Parathyroid adenoma (tissue), 2 donors: ENCODE data around the gene RAMACL.

Experiments
- H2AFZ ChIP-seq: fragments of 300-600 bp; sonication (generic); one replicate; pipeline ENCODE4 v1.7.0; 2017; ENCODE audit warnings: antibody characterized with exemption, mild to moderate bottlenecking
- H3K27ac ChIP-seq: fragments of 300-600 bp; sonication (generic); one replicate; pipeline ENCODE4 v1.7.0; 2017
- H3K27me3 ChIP-seq: fragments of 300-600 bp; sonication (generic); one replicate; pipeline ENCODE4 v1.7.0; 2017; ENCODE audit warnings: low read length; ENCODE audit not compliant: control insufficient read depth, insufficient read depth
- H3K36me3 ChIP-seq: fragments of 300-600 bp; sonication (generic); one replicate; pipeline ENCODE4 v1.7.0; 2017; ENCODE audit warnings: low read length; ENCODE audit not compliant: control insufficient read depth, insufficient read depth
- H3K4me1 ChIP-seq: fragments of 300-600 bp; sonication (generic); one replicate; pipeline ENCODE4 v1.7.0; 2017; ENCODE audit warnings: control low read depth
- H3K4me2 ChIP-seq: fragments of 300-600 bp; sonication (generic); one replicate; pipeline ENCODE4 v1.7.0; 2017; ENCODE audit warnings: low read length
- H3K4me3 ChIP-seq: fragments of 300-600 bp; sonication (generic); one replicate; pipeline ENCODE4 v1.7.0; 2017; ENCODE audit warnings: low read depth, low read length
- H3K79me2 ChIP-seq: fragments of 300-600 bp; sonication (generic); one replicate; pipeline ENCODE4 v1.7.0; 2017; ENCODE audit warnings: control low read depth
- H3K9ac ChIP-seq: fragments of 300-600 bp; sonication (generic); one replicate; pipeline ENCODE4 v1.7.0; 2017; ENCODE audit warnings: mild to moderate bottlenecking
- H3K9me3 ChIP-seq: fragments of 300-600 bp; sonication (generic); one replicate; pipeline ENCODE4 v1.7.0; 2017; ENCODE audit warnings: low read length; ENCODE audit not compliant: control insufficient read depth
- TF ChIP-seq, protein P1 (sequence below): fragments of 300-600 bp; sonication (generic); IDR thresholded peaks from one replicate; pipeline ENCODE4 v1.7.0; 2017; ENCODE audit warnings: antibody characterized with exemption, mild to moderate bottlenecking
- donor health status: primary hyperparathyroidism.

RAMACL gene

DNA sequence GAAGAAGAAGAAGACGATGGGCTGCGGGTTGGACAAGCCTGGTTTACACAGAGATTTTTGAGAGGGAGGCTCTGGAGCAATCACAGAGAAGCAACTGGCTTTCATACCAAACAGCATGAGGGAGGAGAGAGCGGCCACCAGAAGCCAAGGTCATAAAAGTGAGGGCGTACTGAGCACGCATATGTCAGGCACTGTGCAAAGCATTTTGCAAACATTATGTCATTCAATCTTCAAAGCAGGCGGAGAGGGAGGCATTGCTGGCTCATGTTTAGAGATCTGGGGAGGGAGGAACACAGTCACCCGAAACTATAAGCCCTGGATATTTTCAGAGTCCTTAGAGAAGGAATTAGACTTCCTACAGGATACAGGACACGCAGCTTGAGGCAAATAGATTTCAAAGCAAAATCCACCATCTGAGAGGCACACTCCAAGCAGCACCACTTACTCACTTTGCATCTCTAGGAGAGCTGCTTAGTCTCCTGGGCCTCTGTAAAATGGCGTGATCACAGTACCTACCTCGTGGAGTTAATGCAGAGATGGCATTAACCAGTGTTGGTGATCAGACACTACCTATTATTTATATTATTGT lies 24.6 kb downstream of the RAMACL start:
- Histone ChIP-seq H3K36me3 (no peaks in the 10 kb centered on the region), H3K4me3 (no peak overlapping the region), H2AFZ (no peak overlapping the region), H3K4me1 (peaks cover 31% of the 10 kb centered on the region), H3K4me2 (no peak overlapping the region), H3K9me3 (no peaks in the 10 kb centered on the region), H3K9ac (no peak overlapping the region), H3K27ac (peak overlapping the region; percentile 59), H3K27me3 (no peaks in the 10 kb centered on the region), H3K79me2 (peaks cover 63% of the 10 kb centered on the region)
- TF ChIP-seq, protein P1, sequence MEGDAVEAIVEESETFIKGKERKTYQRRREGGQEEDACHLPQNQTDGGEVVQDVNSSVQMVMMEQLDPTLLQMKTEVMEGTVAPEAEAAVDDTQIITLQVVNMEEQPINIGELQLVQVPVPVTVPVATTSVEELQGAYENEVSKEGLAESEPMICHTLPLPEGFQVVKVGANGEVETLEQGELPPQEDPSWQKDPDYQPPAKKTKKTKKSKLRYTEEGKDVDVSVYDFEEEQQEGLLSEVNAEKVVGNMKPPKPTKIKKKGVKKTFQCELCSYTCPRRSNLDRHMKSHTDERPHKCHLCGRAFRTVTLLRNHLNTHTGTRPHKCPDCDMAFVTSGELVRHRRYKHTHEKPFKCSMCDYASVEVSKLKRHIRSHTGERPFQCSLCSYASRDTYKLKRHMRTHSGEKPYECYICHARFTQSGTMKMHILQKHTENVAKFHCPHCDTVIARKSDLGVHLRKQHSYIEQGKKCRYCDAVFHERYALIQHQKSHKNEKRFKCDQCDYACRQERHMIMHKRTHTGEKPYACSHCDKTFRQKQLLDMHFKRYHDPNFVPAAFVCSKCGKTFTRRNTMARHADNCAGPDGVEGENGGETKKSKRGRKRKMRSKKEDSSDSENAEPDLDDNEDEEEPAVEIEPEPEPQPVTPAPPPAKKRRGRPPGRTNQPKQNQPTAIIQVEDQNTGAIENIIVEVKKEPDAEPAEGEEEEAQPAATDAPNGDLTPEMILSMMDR = no peak

DNA sequence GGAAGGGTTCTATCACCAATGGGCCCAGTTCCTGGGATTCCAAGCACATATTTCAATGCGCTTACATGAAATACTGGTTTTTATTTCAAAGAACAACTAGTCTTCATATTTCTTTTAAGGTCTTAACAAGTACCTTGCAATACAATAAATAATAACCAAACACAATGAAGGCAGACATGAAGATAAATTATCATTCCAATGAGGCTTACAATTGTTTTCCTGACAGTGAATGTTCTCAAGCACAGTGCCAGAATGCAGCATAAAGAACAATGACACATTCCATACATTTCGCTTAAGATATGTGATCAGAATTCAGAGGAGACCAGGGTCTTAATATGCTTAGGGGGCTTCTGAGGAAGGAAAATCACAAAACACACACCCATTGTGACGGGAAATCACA lies 26.3 kb downstream of the RAMACL start:
- no peak overlapping the region for H3K4me2 ChIP-seq
- no peak overlapping the region for H2AFZ ChIP-seq
- no peak overlapping the region for H3K4me3 ChIP-seq
- H3K4me1 ChIP-seq = peaks cover 39% of the 10 kb centered on the region
- H3K9ac ChIP-seq = no peak overlapping the region
- H3K27me3 ChIP-seq = no peaks in the 10 kb centered on the region
- peaks cover 59% of the 10 kb centered on the region for H3K79me2 ChIP-seq
- TF ChIP-seq, protein P1 = no peak
- no peak overlapping the region for H3K27ac ChIP-seq
- H3K36me3 ChIP-seq = no peaks in the 10 kb centered on the region
- H3K9me3 ChIP-seq = no peaks in the 10 kb centered on the region

DNA sequence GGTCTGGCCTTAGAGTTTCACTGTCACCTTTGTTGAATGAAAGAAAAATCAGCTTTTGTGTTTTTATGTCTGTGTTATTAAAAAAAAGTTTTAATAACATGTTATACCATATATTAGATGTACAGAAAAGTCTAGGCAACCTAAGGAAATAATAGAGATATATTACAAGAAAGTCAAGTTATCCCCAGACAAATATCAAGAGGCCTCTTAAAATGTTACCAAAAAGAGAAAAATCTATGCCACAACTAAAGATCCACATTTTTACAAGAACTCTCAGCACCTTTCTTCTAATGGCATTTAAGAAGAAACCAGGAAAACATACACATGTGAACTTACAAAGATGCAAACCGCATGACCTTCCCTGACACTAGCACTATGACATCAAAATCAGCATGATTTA lies 26.8 kb downstream of the RAMACL start:
- H3K36me3 ChIP-seq = no peaks in the 10 kb centered on the region
- no peak overlapping the region for H3K27ac ChIP-seq
- no peak overlapping the region for H2AFZ ChIP-seq
- no peaks in the 10 kb centered on the region for H3K27me3 ChIP-seq
- H3K79me2 ChIP-seq = peaks cover 55% of the 10 kb centered on the region
- peaks cover 39% of the 10 kb centered on the region for H3K4me1 ChIP-seq
- TF ChIP-seq, protein P1 = no peak
- no peaks in the 10 kb centered on the region for H3K9me3 ChIP-seq
- H3K9ac ChIP-seq = no peak overlapping the region
- H3K4me3 ChIP-seq = no peak overlapping the region
- H3K4me2 ChIP-seq = no peak overlapping the region

DNA sequence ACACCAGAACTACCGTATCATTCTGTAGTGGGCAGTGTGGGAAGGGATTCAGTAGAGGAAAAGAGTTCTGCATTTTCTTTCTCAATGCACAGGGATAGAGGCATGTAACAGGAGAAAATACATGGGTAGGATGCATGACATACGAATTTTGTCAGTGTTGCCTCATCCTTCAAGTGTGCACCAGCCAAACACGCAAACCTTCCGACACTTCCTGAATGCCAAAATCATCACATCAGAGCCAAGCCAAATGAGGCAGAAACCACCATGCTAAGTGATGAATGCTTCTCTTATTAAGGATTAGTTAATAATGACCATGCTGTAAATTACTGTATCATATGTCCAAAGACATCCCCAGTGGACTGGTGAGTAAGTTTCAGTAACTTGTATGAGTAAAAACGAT lies 27.3 kb downstream of the RAMACL start:
- Histone ChIP-seq H3K4me3 (no peak overlapping the region), H3K4me1 (peaks cover 39% of the 10 kb centered on the region), H3K36me3 (no peaks in the 10 kb centered on the region), H3K4me2 (no peak overlapping the region), H3K9me3 (no peaks in the 10 kb centered on the region), H2AFZ (no peak overlapping the region), H3K27me3 (no peaks in the 10 kb centered on the region), H3K27ac (no peak overlapping the region), H3K79me2 (peaks cover 52% of the 10 kb centered on the region), H3K9ac (no peak overlapping the region)
- TF ChIP-seq, protein P1 = no peak
